Adrenal gland (tissue), 12 donors: Measurements from ENCODE around the gene TBX15. TPM values are rescaled to one million over a fixed set of nuclear protein-coding genes. Genes with fewer than 3 reads are reported as not detected.

ENCODE experiments used
- DNase-seq, 7 donors: peaks; one replicate each; pipeline ENCODE4 v3.0.0-alpha.2; 2019 to 2020
- H3K27ac ChIP-seq, 5 donors: fragments of 200-600 bp; sonication (generic) in 4 of 5; 1 replicate in 3 of 5; 2 replicates in 2 of 5; pipeline versions ENCODE4 v1.5.1 to v1.8.0; 2016 to 2020; ENCODE audit warnings: mild to moderate bottlenecking in 1 of 5
- H3K27me3 ChIP-seq: fragments of 200-600 bp; 2 replicates; pipeline ENCODE4 v1.8.0; 2021
- H3K36me3 ChIP-seq, 2 donors: fragments of 200-600 bp; replicated peaks in 1 of 2; 1 replicate in 1 of 2; 2 replicates in 1 of 2; pipeline versions ENCODE4 v1.5.1 to v1.8.0; 2018 to 2022
- H3K4me1 ChIP-seq, 2 donors: fragments of 200-600 bp; replicated peaks in 1 of 2; 1 replicate in 1 of 2; 2 replicates in 1 of 2; pipeline versions ENCODE4 v1.5.1 to v1.8.0; 2018 to 2021
- H3K4me3 ChIP-seq, 4 donors: fragments of 200-600 bp; sonication (generic) in 3 of 4; one replicate each; pipeline ENCODE4 v1.5.1; 2016 to 2018
- H3K9me3 ChIP-seq, 3 donors: fragments of 200-600 bp; sonication (generic) in 1 of 3; replicated peaks in 1 of 3; 1 replicate in 2 of 3; 2 replicates in 1 of 3; pipeline versions ENCODE4 v1.5.1 to v1.8.0; 2016 to 2021
- POLR2A ChIP-seq, 2 donors: fragments of 450-650 bp; IDR thresholded peaks; one replicate each; pipeline ENCODE4 v1.6.1; 2017; ENCODE audit warnings: antibody characterized with exemption in 2 of 2, mild to moderate bottlenecking in 2 of 2, moderate library complexity in 1 of 2
- WGBS, 4 donors: extraction: QIAGEN DNeasy Blood & Tissue Kit in 2 of 4; methylation state at CpG; one replicate each; pipeline versions ENCODE4 v1.1.5 to v1.1.7; 2013 to 2017; 5-methylcytosine and 5-hydroxymethylcytosine counted together
- intact Hi-C, 2 donors: fragments of 100-400 bp; cut with DNase I; formaldehyde crosslinking; loops; one replicate each; pipeline versions ENCODE4 v1.14.1 to v1.15.0; 2022 to 2023
- polyA plus RNA-seq, 3 donors: library from polyadenylated mRNA; stranded (reverse); fragments of 200-250 nt in 2 of 3; fragments of 350-450 nt in 1 of 3; fragmentation: Illumina TruSeq in 1 of 3; extraction: RNeasy Lipid Tissue Mini Kit (QIAGEN cat#74804) in 1 of 3; gene quantifications; one replicate each; pipeline ENCODE4 v1.2.3, GENCODE V29; 2013 to 2014
- total RNA-seq, 9 donors: library from RNA; depleted of rRNA in 4 of 9; stranded (reverse); fragments of >200 nt in 4 of 9; fragments of 120-200 nt in 1 of 9; fragmentation: NEBNext Ultra II Directional in 1 of 9; extraction: Animal tissue kit (Norgen Biotek cat#: 25700) in 1 of 9; gene quantifications; one replicate each; pipeline versions ENCODE4 v1.1.0 to v1.2.4, GENCODE V29; 2013 to 2023
- TF ChIP-seq, protein P1 (sequence below), 6 experiments: fragments of 450-650 bp in 4 of 6; fragments of 200-600 bp in 2 of 6; sonication (generic) in 1 of 6; IDR thresholded peaks; 1 replicate in 5 of 6; 2 replicates in 1 of 6; pipeline versions ENCODE4 v1.5.1 to v1.8.0; 2016 to 2021; ENCODE audit warnings: antibody characterized with exemption in 6 of 6, mild to moderate bottlenecking in 2 of 6, moderate library complexity in 1 of 6
- donor health status: healthy with polysubstance abuse.
- donor health status: Bipolar disorder and iron deficiency.
- donor health status: DM: yes; HTN: yes; CAD: no.
- donor health status: DM: no; HTN: no; CAD: no.
- donor health status: DM: no; HTN: no; CAD: no.
- donor health status: DM: yes; HTN: yes; CAD: no.

Gene TBX15
- total and polyA plus RNA-seq, 12 donors, result 0.06 to 0.48 (median 0.15) TPM; not detected in 2

- intact Hi-C loops, result no loop called here
- Histone ChIP-seq H3K36me3 (no peaks in the 10 kb centered on the region), H3K4me3 (no peak overlapping the region), H3K4me1 (no peaks in the 10 kb centered on the region), H3K9me3 (no peaks in the 10 kb centered on the region), H3K27me3 (peaks cover 6% of the 10 kb centered on the region), H3K27ac (no peak overlapping the region)
- no peak for TF ChIP-seq POLR2A (IDR thresholded peaks at IDR 0.05)
- TF ChIP-seq, protein P1, sequence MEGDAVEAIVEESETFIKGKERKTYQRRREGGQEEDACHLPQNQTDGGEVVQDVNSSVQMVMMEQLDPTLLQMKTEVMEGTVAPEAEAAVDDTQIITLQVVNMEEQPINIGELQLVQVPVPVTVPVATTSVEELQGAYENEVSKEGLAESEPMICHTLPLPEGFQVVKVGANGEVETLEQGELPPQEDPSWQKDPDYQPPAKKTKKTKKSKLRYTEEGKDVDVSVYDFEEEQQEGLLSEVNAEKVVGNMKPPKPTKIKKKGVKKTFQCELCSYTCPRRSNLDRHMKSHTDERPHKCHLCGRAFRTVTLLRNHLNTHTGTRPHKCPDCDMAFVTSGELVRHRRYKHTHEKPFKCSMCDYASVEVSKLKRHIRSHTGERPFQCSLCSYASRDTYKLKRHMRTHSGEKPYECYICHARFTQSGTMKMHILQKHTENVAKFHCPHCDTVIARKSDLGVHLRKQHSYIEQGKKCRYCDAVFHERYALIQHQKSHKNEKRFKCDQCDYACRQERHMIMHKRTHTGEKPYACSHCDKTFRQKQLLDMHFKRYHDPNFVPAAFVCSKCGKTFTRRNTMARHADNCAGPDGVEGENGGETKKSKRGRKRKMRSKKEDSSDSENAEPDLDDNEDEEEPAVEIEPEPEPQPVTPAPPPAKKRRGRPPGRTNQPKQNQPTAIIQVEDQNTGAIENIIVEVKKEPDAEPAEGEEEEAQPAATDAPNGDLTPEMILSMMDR (IDR thresholded peaks at IDR 0.05), result no peak
- no peak for DNase-seq
- 53 to 78% (median 68%) methylated on average over 1 of the region's 1 CpG for WGBS, 4 donors
Observed at GRCh38 chr1:118973032-118973431, 15.1 kb downstream of the TBX15 start.

DNA sequence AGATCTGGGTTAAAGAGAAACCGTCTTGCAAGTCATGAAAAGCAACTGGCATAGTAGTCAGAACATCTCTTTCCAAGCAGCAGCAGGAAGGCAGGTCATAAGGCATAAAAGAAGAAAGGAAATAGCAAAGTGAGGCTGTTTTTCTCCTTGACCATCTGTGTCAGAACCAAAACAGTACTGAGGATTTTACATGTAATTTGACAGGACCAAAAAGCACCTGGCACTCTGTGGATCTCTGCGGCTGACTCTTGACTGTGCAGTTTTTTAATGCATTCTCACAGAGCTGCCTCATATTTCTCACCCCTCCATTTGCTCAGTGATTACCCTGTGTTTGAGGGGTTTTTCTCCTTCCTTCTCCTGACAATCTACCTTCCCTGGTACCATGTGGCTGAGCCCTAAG is 17.7 kb downstream of the TBX15 start:
- Histone ChIP-seq H3K27me3 (no peaks in the 10 kb centered on the region), H3K9me3 (no peaks in the 10 kb centered on the region), H3K4me1 (no peaks in the 10 kb centered on the region), H3K4me3 (no peak overlapping the region), H3K36me3 (no peaks in the 10 kb centered on the region), H3K27ac (no peak overlapping the region)
- WGBS, 4 donors, result 59 to 81% (median 69%) methylated on average over 2 of the region's 2 CpGs
- no peak for TF ChIP-seq POLR2A (IDR thresholded peaks at IDR 0.05)
- TF ChIP-seq, protein P1 (IDR thresholded peaks at IDR 0.05), result no peak
- no peak for DNase-seq
- intact Hi-C loops, result no loop called here

GRCh38 chr1:118963456-118964430 is 24.4 kb downstream of the TBX15 start:
- WGBS, 4 donors, result 64 to 76% (median 73%) methylated on average over 3 of the region's 3 CpGs
- no peak for TF ChIP-seq POLR2A (IDR thresholded peaks at IDR 0.05)
- TF ChIP-seq, protein P1 (IDR thresholded peaks at IDR 0.05), result no peak
- no peaks in the 10 kb centered on the region for H3K36me3 ChIP-seq
- H3K4me1 ChIP-seq, result no peaks in the 10 kb centered on the region
- H3K4me3 ChIP-seq, result no peak overlapping the region
- intact Hi-C loops, result no loop called here
- H3K9me3 ChIP-seq, result no peaks in the 10 kb centered on the region
- no peaks in the 10 kb centered on the region for H3K27me3 ChIP-seq
- no peak overlapping the region for H3K27ac ChIP-seq
- no peak for DNase-seq

DNA sequence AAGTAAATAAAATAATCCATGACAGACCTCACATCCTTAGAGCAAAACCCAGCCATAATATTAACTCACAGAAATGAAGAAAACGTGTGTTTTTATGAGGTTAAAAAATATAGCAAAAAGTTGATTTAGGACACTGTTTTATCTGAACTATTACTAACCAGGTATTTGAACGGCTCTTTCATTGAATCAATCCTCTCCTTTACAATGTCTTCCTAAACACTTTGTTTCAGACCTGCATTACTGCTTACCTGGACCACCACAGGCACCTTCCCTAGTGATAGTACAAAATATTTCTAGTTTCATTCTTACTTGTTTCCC is 25.0 kb downstream of the TBX15 start:
- Histone ChIP-seq H3K9me3 (no peaks in the 10 kb centered on the region), H3K36me3 (no peaks in the 10 kb centered on the region), H3K27me3 (no peaks in the 10 kb centered on the region), H3K27ac (no peak overlapping the region), H3K4me1 (no peaks in the 10 kb centered on the region), H3K4me3 (no peak overlapping the region)
- no peak for TF ChIP-seq POLR2A (IDR thresholded peaks at IDR 0.05)
- TF ChIP-seq, protein P1 (IDR thresholded peaks at IDR 0.05), result no peak
- intact Hi-C loops, result no loop called here
- DNase-seq, result no peak
- WGBS, 4 donors, result 52 to 77% (median 62%) methylated on average over 2 of the region's 2 CpGs
